Ishikawa (cell line): ENCODE measurements around the gene ADAT1.

Experiments
- CEBPB ChIP-seq: IDR thresholded peaks from 2 replicates; pipeline ENCODE4 v1.6.1; 2012
- CREB1 ChIP-seq: IDR thresholded peaks from 2 replicates; pipeline ENCODE4 v1.6.1; 2012; ENCODE audit warnings: low read depth
- EGR1 ChIP-seq: IDR thresholded peaks from 2 replicates; pipeline ENCODE4 v1.6.1; 2012
- EP300 ChIP-seq: IDR thresholded peaks from 2 replicates; pipeline ENCODE4 v1.6.1; 2012; ENCODE audit warnings: borderline replicate concordance
- FOXM1 ChIP-seq: IDR thresholded peaks from 2 replicates; pipeline ENCODE4 v1.6.1; 2012; ENCODE audit warnings: low read depth, borderline replicate concordance
- NFIC ChIP-seq: IDR thresholded peaks from 2 replicates; pipeline ENCODE4 v1.6.1; 2012
- RAD21 ChIP-seq: IDR thresholded peaks from 2 replicates; pipeline ENCODE4 v1.6.1; 2012; ENCODE audit warnings: low read depth
- TAF1 ChIP-seq: IDR thresholded peaks from 2 replicates; pipeline ENCODE4 v1.6.1; 2012; ENCODE audit warnings: low read depth, mild to moderate bottlenecking
- TCF12 ChIP-seq: IDR thresholded peaks from 2 replicates; pipeline ENCODE4 v1.6.1; 2012; ENCODE audit warnings: low read depth
- TEAD4 ChIP-seq: IDR thresholded peaks from 2 replicates; pipeline ENCODE4 v1.6.1; 2012
- YY1 ChIP-seq: IDR thresholded peaks from 2 replicates; pipeline ENCODE4 v1.6.1; 2012; ENCODE audit warnings: low read depth
- ZBTB7A ChIP-seq: IDR thresholded peaks from 2 replicates; pipeline ENCODE4 v1.6.1; 2012; ENCODE audit warnings: low read depth
- TF ChIP-seq, protein P1 (sequence below): IDR thresholded peaks from 2 replicates; pipeline ENCODE4 v1.6.1; 2012
- TF ChIP-seq, protein P2 (sequence below): IDR thresholded peaks from 2 replicates; pipeline ENCODE4 v1.6.1; 2012
- TF ChIP-seq, protein P3 (sequence below): IDR thresholded peaks from 2 replicates; pipeline ENCODE4 v1.6.1; 2012; ENCODE audit warnings: low read depth, mild to moderate bottlenecking

Gene ADAT1, protein sequence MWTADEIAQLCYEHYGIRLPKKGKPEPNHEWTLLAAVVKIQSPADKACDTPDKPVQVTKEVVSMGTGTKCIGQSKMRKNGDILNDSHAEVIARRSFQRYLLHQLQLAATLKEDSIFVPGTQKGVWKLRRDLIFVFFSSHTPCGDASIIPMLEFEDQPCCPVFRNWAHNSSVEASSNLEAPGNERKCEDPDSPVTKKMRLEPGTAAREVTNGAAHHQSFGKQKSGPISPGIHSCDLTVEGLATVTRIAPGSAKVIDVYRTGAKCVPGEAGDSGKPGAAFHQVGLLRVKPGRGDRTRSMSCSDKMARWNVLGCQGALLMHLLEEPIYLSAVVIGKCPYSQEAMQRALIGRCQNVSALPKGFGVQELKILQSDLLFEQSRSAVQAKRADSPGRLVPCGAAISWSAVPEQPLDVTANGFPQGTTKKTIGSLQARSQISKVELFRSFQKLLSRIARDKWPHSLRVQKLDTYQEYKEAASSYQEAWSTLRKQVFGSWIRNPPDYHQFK

DNA sequence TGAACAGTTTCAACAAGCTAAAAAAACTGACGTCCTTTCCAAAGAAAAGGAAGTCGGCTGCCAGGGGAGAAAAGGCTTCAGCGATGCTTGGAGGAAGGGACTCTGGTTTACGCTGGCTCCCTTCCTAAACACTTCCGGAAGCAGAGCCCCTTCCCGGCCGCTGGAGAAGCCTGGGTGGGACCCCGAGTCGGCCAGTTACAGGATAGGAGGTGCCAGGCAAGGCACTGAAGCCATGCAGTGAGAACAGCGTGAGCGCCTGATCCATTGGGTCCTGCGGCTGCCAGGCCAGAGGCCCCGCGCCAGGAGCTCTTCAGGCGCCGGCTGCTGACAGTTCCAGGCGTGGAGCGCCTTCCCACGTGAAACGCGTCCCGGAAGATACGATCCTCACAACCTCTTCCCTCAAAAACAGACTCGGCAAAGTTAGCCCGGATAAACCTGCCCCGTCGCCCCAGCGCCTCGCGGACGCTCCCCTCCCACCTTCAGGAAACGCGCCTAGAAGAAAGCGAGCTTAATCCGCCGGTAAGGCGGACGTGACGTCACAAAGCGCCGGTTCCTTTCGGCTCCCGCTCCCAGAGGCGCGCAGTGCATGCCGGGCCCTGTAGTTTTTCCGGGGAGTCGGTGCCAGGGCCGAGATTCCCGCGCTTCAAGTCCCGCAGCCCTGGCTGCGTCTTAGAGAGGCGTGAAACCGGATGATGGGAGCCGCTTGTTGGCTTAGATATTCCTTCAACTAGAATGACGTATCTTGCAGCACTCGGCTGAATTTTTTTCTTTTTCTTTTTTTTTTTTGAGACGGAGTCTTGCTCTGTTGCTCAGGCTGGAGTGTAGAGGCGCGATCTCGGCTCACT lies at the start of gene ADAT1:
TSS of gene ADAT1 (minus strand) at position 521 of the 845 bp plus-strand sequence. CDS start 2,482 bp downstream, outside the sequence.
- no peak; the same call in 1 of the 2 replicates for TF ChIP-seq TEAD4
- no peak for TF ChIP-seq EGR1
- no peak for TF ChIP-seq ZBTB7A
- TF ChIP-seq, protein P1, sequence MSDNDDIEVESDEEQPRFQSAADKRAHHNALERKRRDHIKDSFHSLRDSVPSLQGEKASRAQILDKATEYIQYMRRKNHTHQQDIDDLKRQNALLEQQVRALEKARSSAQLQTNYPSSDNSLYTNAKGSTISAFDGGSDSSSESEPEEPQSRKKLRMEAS, result peak; percentile 93
- peak; percentile 41; the same call in 1 of the 2 replicates for TF ChIP-seq NFIC
- TF ChIP-seq, protein P2, sequence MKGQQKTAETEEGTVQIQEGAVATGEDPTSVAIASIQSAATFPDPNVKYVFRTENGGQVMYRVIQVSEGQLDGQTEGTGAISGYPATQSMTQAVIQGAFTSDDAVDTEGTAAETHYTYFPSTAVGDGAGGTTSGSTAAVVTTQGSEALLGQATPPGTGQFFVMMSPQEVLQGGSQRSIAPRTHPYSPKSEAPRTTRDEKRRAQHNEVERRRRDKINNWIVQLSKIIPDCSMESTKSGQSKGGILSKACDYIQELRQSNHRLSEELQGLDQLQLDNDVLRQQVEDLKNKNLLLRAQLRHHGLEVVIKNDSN, result peak; percentile 45; the same call in 1 of the 2 replicates
- TF ChIP-seq TCF12, result peak; percentile 54
- peak; percentile 86 for TF ChIP-seq CREB1
- TF ChIP-seq, protein P3, sequence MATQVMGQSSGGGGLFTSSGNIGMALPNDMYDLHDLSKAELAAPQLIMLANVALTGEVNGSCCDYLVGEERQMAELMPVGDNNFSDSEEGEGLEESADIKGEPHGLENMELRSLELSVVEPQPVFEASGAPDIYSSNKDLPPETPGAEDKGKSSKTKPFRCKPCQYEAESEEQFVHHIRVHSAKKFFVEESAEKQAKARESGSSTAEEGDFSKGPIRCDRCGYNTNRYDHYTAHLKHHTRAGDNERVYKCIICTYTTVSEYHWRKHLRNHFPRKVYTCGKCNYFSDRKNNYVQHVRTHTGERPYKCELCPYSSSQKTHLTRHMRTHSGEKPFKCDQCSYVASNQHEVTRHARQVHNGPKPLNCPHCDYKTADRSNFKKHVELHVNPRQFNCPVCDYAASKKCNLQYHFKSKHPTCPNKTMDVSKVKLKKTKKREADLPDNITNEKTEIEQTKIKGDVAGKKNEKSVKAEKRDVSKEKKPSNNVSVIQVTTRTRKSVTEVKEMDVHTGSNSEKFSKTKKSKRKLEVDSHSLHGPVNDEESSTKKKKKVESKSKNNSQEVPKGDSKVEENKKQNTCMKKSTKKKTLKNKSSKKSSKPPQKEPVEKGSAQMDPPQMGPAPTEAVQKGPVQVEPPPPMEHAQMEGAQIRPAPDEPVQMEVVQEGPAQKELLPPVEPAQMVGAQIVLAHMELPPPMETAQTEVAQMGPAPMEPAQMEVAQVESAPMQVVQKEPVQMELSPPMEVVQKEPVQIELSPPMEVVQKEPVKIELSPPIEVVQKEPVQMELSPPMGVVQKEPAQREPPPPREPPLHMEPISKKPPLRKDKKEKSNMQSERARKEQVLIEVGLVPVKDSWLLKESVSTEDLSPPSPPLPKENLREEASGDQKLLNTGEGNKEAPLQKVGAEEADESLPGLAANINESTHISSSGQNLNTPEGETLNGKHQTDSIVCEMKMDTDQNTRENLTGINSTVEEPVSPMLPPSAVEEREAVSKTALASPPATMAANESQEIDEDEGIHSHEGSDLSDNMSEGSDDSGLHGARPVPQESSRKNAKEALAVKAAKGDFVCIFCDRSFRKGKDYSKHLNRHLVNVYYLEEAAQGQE, result no peak
- TF ChIP-seq RAD21, result no peak
- peak; percentile 20; the same call in 1 of the 2 replicates for TF ChIP-seq FOXM1
- peak; percentile 40 for TF ChIP-seq YY1
- TF ChIP-seq CEBPB, result no peak
- TF ChIP-seq TAF1, result peak; percentile 72; the same call in 1 of the 2 replicates
- TF ChIP-seq EP300, result 0 out of 2 replicates have a peak, but pooled peaks have one; percentile 18

DNA sequence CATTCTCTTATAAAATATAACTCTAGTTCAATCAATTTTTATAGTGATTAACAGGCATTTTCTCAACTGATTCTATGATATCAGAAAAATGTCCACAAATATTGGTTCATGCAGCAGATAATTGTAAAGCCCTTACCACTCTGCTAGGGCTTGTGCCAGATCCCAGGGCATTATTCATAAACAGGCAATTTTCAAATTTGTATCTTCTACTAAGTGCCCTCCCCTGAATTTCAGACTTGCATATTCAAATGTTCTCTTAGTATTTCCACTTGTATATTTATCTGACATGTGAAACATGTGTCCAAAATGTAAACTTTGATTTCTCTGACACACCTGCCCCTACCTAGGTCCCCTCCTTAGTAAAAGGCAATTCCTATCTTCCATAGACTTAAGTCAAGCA lies 44.4 kb upstream of the ADAT1 start:
- TF ChIP-seq, protein P2, result no peak
- TF ChIP-seq CREB1 (no peak), EP300 (no peak), EGR1 (no peak), YY1 (no peak), ZBTB7A (no peak), TAF1 (no peak), NFIC (no peak), TCF12 (no peak)
- TF ChIP-seq, protein P1, result no peak
- TF ChIP-seq, protein P3, result no peak

DNA sequence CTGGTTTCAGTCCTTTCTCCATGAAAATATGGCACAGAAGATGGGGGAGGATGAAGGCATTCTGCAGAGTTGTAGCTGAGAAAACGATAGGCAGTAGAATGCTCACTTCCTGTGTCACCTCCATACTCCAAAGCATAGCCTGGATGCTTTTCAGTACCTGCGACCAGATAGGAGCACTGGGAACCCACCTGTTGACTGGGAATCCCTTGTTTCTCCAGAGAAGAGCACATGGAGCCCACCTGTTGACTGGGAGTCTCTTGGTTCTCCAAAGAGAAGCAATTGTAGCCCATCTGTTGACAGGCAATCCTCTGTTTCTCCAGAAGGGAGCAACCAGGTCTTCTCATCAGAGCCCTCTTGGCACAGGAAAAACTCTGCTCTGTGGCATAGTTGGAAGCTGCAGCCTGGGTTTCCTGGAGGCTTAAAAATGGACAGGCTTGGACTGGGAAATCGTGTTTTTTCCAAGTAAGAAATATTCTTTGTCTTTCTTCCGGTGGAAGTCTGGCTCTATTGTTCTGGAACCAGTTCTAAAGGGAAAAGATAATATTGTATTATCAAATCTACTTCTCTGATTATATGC lies 37.7 kb upstream of the ADAT1 start:
- TF ChIP-seq FOXM1 (no peak), TCF12 (no peak), RAD21 (no peak), EP300 (no peak), ZBTB7A (no peak), TAF1 (no peak), NFIC (no peak), EGR1 (no peak), CREB1 (no peak), YY1 (no peak), CEBPB (no peak)
- TF ChIP-seq, protein P1, result no peak

DNA sequence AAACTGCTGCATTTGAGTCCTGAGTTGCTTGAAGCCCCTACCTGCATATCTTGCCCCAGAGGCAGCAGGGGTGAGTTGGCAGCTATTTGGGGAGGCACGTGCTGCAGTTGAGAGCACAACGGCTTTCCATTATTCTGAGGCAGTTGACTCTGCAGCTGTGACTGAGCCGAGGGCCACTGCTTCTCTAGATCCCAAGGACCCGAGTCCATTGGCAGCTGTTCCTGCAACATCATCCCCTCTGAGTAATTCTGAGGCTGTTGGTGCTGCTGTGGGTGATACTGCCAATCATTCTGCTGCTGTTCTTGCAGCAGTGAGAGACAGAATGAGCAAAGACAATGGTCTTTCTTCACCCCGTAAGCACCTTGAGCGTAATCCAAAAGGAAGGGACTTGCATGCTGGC lies 37.2 kb upstream of the ADAT1 start:
- TF ChIP-seq, protein P3, result no peak
- TF ChIP-seq YY1 (no peak), CREB1 (no peak), NFIC (no peak), EGR1 (no peak), TAF1 (no peak), TCF12 (no peak), FOXM1 (no peak), ZBTB7A (no peak), RAD21 (no peak), EP300 (no peak), TEAD4 (no peak)
- TF ChIP-seq, protein P1, result no peak
